HepG2 (cell line): ENCODE data around the gene CEP76. TPM values are rescaled to one million over a fixed set of nuclear protein-coding genes. Genes with fewer than 3 reads are reported as not detected.

ENCODE experiments used
- ATAC-seq: fragments of 200-7000 bp; cut with Tn5 transposase; 3 replicates; pipeline ENCODE4 v1.9.1; 2020; ENCODE audit warnings: mild to moderate bottlenecking, moderate library complexity
- BruUV-seq: library from RNA; stranded (reverse); fragments of 400-500 nt; replicated peaks from 2 replicates; lab custom pipeline; 2021; lab: Mats Ljungman, UMichigan
- CTCF ChIA-PET: fragments of 300-600 bp; formaldehyde crosslinking; extraction: SDS; loops from one replicate; lab custom pipeline; 2021; ENCODE audit warnings: low total read pairs, inconsistent platforms, low intra/inter-chr PET ratio; lab: Yijun Ruan, JAX
- POLR2A ChIA-PET: fragments of 350-600 bp; sonication (Branson Sonifier 250); formaldehyde crosslinking; loops from one replicate; lab custom pipeline; 2020; ENCODE audit warnings: antibody characterized with exemption, inconsistent platforms; lab: Yijun Ruan, JAX
- DNase-seq: peaks from one replicate; pipeline ENCODE4 v3.0.0-alpha.2; 2015; ENCODE audit warnings: low spot score
- FAIRE-seq: peaks from 3 replicates; lab custom pipeline; 2011; peaks lifted over from hg19 to GRCh38; lab: Jason Lieb, UNC
- H2AFZ ChIP-seq: one replicate; pipeline ENCODE4 v1.6.1; 2011; ENCODE audit warnings: low read length, inconsistent platforms
- H3K27ac ChIP-seq: fragments of 300-600 bp; 3 replicates; pipeline ENCODE4 v1.8.0; 2011; ENCODE audit warnings: mixed run types, mild to moderate bottlenecking, mixed read lengths, low read length, inconsistent platforms; ENCODE audit not compliant: insufficient read depth; ENCODE audit errors: extremely low read length
- H3K27me3 ChIP-seq, 2 experiments: fragments of 200-600 bp in 1 of 2; 2 replicates in 1 of 2; 3 replicates in 1 of 2; pipeline versions ENCODE4 v1.6.0 to v1.8.0; 2011; ENCODE audit warnings: low read length in 2 of 2, mild to moderate bottlenecking in 2 of 2, moderate library complexity in 2 of 2, inconsistent platforms in 1 of 2; ENCODE audit not compliant: insufficient read depth in 2 of 2, control insufficient read depth in 1 of 2
- H3K36me3 ChIP-seq, 2 experiments: fragments of 200-600 bp in 1 of 2; replicated peaks in 1 of 2; 2 replicates in 1 of 2; 3 replicates in 1 of 2; pipeline versions ENCODE4 v1.5.1 to v1.8.0; 2011; ENCODE audit warnings: low read length in 2 of 2, inconsistent platforms in 1 of 2; ENCODE audit not compliant: insufficient read depth in 2 of 2, control insufficient read depth in 1 of 2
- H3K4me1 ChIP-seq: 2 replicates; pipeline ENCODE4 v1.5.1; 2012; ENCODE audit warnings: low read length, inconsistent platforms; ENCODE audit not compliant: insufficient read depth
- H3K4me2 ChIP-seq: 2 replicates; pipeline ENCODE4 v1.6.0; 2011; ENCODE audit warnings: low read depth, low read length, inconsistent platforms
- H3K4me3 ChIP-seq, 3 experiments: fragments of 200-600 bp in 1 of 3; sonication (generic), shearing (Covaris generic) in 1 of 3; replicated peaks in 1 of 3; 2 replicates each; pipeline ENCODE4 v1.5.1; 2011 to 2016; ENCODE audit warnings: low read length in 3 of 3, inconsistent platforms in 2 of 3, low read depth in 2 of 3, mild to moderate bottlenecking in 2 of 3, control low read depth in 1 of 3, mixed read lengths in 1 of 3; ENCODE audit not compliant: insufficient read depth in 1 of 3
- H3K79me2 ChIP-seq: one replicate; pipeline ENCODE4 v1.6.1; 2011; ENCODE audit warnings: low read length, inconsistent platforms; ENCODE audit not compliant: insufficient read depth
- H3K9ac ChIP-seq: 2 replicates; pipeline ENCODE4 v1.6.0; 2011; ENCODE audit warnings: mild to moderate bottlenecking, low read depth, low read length, inconsistent platforms; ENCODE audit not compliant: insufficient read depth
- H3K9me3 ChIP-seq: 2 replicates; pipeline ENCODE4 v1.5.1; 2012; ENCODE audit warnings: mild to moderate bottlenecking, low read length
- H4K20me1 ChIP-seq: 2 replicates; pipeline ENCODE4 v1.6.0; 2011; ENCODE audit warnings: inconsistent platforms, mild to moderate bottlenecking, low read length, moderate library complexity; ENCODE audit not compliant: insufficient read depth
- BHLHE40 ChIP-seq: IDR thresholded peaks from 2 replicates; pipeline ENCODE4 v1.6.1; 2011; ENCODE audit warnings: low read length, improper control_type of control experiment
- NCOR1 ChIP-seq: fragments of 200-600 bp; sonication (generic); IDR thresholded peaks from 2 replicates; pipeline ENCODE4 v1.7.0; 2017; ENCODE audit warnings: antibody characterized with exemption, low read length, borderline replicate concordance
- SP140L ChIP-seq: sonication (generic); formaldehyde crosslinking; IDR thresholded peaks from 2 replicates; pipeline ENCODE4 v1.4.0; 2020; ENCODE audit warnings: missing genetic modification reagents, borderline replicate concordance
- THAP7 ChIP-seq: sonication (generic); formaldehyde crosslinking; IDR thresholded peaks from 2 replicates; pipeline ENCODE4 v1.8.1; 2023; ENCODE audit warnings: mild to moderate bottlenecking, missing genetic modification reagents
- whole genome bisulfite sequencing: methylation state at CpG from one replicate; pipeline ENCODE4 v1.1.6; 2017; ENCODE audit warnings: low lambda C conversion rate; 5-methylcytosine and 5-hydroxymethylcytosine counted together
- in situ Hi-C: cut with HindIII; loops from 2 replicates; pipeline ENCODE4 v1.10.0; 2017; ENCODE audit warnings: low pct_unique_long_range_greater_than_20kb; ENCODE audit not compliant: extremely low pct_ligation_motif_present
- intact Hi-C: fragments of 100-400 bp; cut with micrococcal nuclease; formaldehyde crosslinking; loops from one replicate; pipeline ENCODE4 v1.10.0; 2022; ENCODE audit not compliant: unreplicated experiment
- polyA plus RNA-seq, 8 experiments: library from polyadenylated mRNA; depleted of rRNA in 3 of 8; stranded (reverse) in 7 of 8; unstranded in 1 of 8; fragments of >200 nt; fragmentation: Illumina TruSeq in 4 of 8; extraction: Trizol in 4 of 8; gene quantifications; 2 replicates each; pipeline versions ENCODE4 v1.2.1 to v1.2.3, GENCODE V29; 2011 to 2016; ENCODE audit warnings: low read depth in 4 of 8, missing spikeins in 1 of 8, mixed read lengths in 1 of 8; ENCODE audit not compliant: insufficient read depth in 1 of 8
- total RNA-seq, 5 experiments: library from RNA; depleted of rRNA; stranded (reverse); fragments of >200 nt; fragmentation: Illumina TruSeq; extraction: Trizol; gene quantifications; 2 replicates each; pipeline ENCODE4 v1.2.3, GENCODE V29; 2016; ENCODE audit warnings: low read depth in 1 of 5

The CEP76 gene
- total and polyA plus RNA-seq, 2 of the 13 experiments (the other 11 are each of a cell fraction or from before 2014, with no cell fraction given), result 13.9 to 15.1 TPM

GRCh38 chr18:12751503-12751884 is 49.0 kb upstream of the CEP76 start (continued):
- TF ChIP-seq SP140L (CRISPR knock-in tag) (no peak), THAP7 (CRISPR knock-in tag) (no peak)

GRCh38 chr18:12750715-12751502 is 48.4 kb upstream of the CEP76 start:
- no peaks in the 10 kb centered on the region for H3K27me3 ChIP-seq
- no peak overlapping the region for H2AFZ ChIP-seq
- peak overlapping the region; percentile 32 for H3K4me2 ChIP-seq
- no TSS peak for BruUV-seq
- H3K9ac ChIP-seq, result no peak overlapping the region
- 0 out of 2 replicates have a peak, but pooled peaks have one; percentile 25 for TF ChIP-seq BHLHE40
- TF ChIP-seq NCOR1, result no peak
- peak overlapping the region in 1 of 3 experiments; percentile 11; a peak in 1 of 6 replicates for H3K4me3 ChIP-seq
- POLR2A ChIA-PET, result interaction anchor here (1.0 to 2.6 kb wide), 4 partner anchors 10 to 20 kb away, joined by 3 to 13 read pairs (median 5); no protein-coding TSS in a partner anchor
- CTCF ChIA-PET, result no interaction called here
- intact Hi-C loops (no loop called here), in situ Hi-C loops (no loop called here)
- H3K9me3 ChIP-seq, result no peaks in the 10 kb centered on the region
- ATAC-seq, result peak; percentile 27; the same call in 2 of the 3 replicates
- H3K27ac ChIP-seq, result no peak overlapping the region
- peaks cover 19% of the 10 kb centered on the region for H3K4me1 ChIP-seq
- 71% methylated on average over 8 of the region's 18 CpGs for whole genome bisulfite sequencing
- no peaks in the 10 kb centered on the region for H3K36me3 ChIP-seq
- H4K20me1 ChIP-seq, result no peaks in the 10 kb centered on the region
- FAIRE-seq, result no peak
- no peak for DNase-seq
- no peaks in the 10 kb centered on the region for H3K79me2 ChIP-seq
